Measurements from ENCODE around the gene ACE2.

Gene ACE2

DNA sequence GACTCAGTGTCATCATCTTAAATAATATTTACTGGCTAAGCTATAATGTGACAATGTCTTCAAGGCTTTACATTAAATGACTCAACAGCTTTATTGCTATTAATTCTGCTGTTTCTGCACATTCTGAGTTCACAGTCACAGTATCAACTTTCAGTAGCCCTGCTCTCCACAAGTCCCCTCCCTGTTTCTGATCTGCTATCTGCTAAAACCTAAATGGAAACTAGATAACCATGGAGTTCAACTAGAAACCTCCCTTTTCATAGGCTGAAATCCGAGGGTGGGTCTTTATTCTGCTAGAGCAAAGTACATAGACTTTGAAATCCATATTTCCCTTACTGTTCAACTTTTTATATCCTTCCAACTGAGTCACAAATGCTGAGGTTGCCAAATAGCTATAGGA is 5.4 kb upstream of the ACE2 start:
- TF ChIP-seq, protein P1, sequence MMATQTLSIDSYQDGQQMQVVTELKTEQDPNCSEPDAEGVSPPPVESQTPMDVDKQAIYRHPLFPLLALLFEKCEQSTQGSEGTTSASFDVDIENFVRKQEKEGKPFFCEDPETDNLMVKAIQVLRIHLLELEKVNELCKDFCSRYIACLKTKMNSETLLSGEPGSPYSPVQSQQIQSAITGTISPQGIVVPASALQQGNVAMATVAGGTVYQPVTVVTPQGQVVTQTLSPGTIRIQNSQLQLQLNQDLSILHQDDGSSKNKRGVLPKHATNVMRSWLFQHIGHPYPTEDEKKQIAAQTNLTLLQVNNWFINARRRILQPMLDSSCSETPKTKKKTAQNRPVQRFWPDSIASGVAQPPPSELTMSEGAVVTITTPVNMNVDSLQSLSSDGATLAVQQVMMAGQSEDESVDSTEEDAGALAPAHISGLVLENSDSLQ (IDR thresholded peaks at IDR 0.05) = 0 out of 2 replicates have a peak, but pooled peaks have one; percentile 52
- no peak for TF ChIP-seq ZNF384 (IDR thresholded peaks at IDR 0.05)
- ChIA-PET CTCF (interaction anchor here (0.7 kb wide), 1 partner anchor 10 kb away, joined by 3 read pairs; no protein-coding TSS in a partner anchor), POLR2A (no interaction called here)
- peak; percentile 21 for DNase-seq (ENCODE audit: extremely low spot score)

DNA sequence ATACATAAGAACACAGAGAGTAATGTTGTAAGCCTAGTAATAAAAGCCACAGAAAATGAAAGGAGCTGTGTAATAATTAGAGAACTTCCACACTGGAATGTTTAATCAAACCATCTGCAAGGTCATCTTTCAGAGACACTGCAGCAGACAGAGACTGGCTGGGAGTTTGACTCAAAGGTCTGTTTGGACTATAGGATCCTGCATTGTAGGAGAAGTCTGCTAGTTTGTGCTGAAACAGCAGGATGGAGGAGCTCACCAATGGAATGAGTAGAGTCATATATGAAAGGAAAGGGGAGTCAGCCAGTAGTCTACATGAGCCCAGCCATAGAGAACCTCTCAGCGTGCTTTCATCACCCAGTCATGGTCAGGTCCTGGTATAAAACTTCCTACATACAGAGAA is 4.5 kb upstream of the ACE2 start:
- ChIA-PET CTCF (interaction anchor here (0.7 kb wide), 1 partner anchor 37 kb away, joined by 4 read pairs; no protein-coding TSS in a partner anchor), POLR2A (no interaction called here)
- TF ChIP-seq CTBP1 (IDR thresholded peaks at IDR 0.05; ENCODE audit: borderline replicate concordance) = no peak
- no peak for TF ChIP-seq ELF4 (IDR thresholded peaks at IDR 0.05)
- TF ChIP-seq ARNT (IDR thresholded peaks at IDR 0.05) = no peak
- no peak for TF ChIP-seq L3MBTL2 (conservative IDR thresholded peaks at IDR 0.05)
- TF ChIP-seq NFRKB (IDR thresholded peaks at IDR 0.05) = no peak
- TF ChIP-seq HDGF (IDR thresholded peaks at IDR 0.05; ENCODE audit: borderline replicate concordance) = no peak
- TF ChIP-seq FOXM1 (IDR thresholded peaks at IDR 0.05; ENCODE audit: borderline replicate concordance) = no peak
- no peak for TF ChIP-seq SP1 (IDR thresholded peaks at IDR 0.05)
- TF ChIP-seq, protein P1 (IDR thresholded peaks at IDR 0.05) = no peak
- TF ChIP-seq ZNF384 (IDR thresholded peaks at IDR 0.05) = no peak
- TF ChIP-seq LEF1 (IDR thresholded peaks at IDR 0.05; ENCODE audit: borderline replicate concordance) = no peak
- TF ChIP-seq TARDBP (IDR thresholded peaks at IDR 0.05) = no peak
- no peak for TF ChIP-seq SUZ12 (IDR thresholded peaks at IDR 0.05)
- peak; percentile 11 for DNase-seq (ENCODE audit: extremely low spot score)

DNA sequence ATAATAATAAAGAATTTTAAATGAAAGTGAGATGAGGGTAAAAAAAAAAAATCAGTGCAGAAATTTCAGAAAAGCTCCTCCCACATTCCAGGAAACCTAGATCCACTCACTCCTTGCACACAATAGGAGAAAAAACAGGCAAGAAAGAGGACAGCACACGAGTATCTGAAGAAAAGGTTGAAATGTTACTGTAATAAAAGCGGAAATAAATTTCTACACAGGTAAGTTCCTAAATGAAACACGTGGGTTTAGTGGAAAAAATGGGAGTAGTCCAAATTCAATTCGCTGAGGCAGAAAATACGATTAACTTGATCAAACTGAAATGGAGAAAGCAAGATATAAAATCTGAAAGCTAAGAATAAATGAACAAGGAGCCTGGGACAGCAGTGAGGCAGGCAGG is 2.0 kb upstream of the ACE2 start:
- CTCF ChIA-PET = no interaction called here
- no peak for DNase-seq (ENCODE audit: extremely low spot score)

DNA sequence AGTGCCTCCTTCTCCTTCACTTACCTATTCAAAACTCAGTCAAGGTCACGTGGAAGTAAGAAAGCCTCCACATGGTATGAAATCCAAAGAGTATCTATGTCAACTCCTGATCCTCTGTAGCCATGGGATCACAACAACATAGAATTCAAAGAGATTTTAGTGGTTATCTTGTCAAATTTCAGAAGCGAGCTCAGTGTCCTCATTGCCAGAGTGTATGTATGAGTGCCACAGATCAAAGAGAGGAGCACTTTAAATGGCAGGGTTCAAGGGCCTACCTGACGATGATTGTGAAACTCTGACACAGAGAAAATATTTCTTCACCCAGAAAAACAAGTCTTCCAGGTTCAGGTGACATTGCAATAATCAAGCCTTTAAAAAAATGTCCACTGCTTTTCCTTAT is 1.2 kb upstream of the ACE2 start:
- no peak for DNase-seq (ENCODE audit: extremely low spot score)
- POLR2A ChIA-PET = no interaction called here
- no peak for TF ChIP-seq FOXK2 (IDR thresholded peaks at IDR 0.05)
- TF ChIP-seq, protein P1 (IDR thresholded peaks at IDR 0.05) = no peak
- TF ChIP-seq ZNF384 (IDR thresholded peaks at IDR 0.05) = no peak
- TF ChIP-seq FOXM1 (IDR thresholded peaks at IDR 0.05; ENCODE audit: borderline replicate concordance) = no peak
- no peak for TF ChIP-seq FOXA1 (IDR thresholded peaks at IDR 0.05)
- no peak for TF ChIP-seq LEF1 (IDR thresholded peaks at IDR 0.05; ENCODE audit: borderline replicate concordance)
- TF ChIP-seq HDGF (IDR thresholded peaks at IDR 0.05; ENCODE audit: borderline replicate concordance) = no peak
- TF ChIP-seq CTBP1 (IDR thresholded peaks at IDR 0.05; ENCODE audit: borderline replicate concordance) = no peak
- TF ChIP-seq TARDBP (IDR thresholded peaks at IDR 0.05) = no peak
- TF ChIP-seq ARNT (IDR thresholded peaks at IDR 0.05) = no peak
- TF ChIP-seq ELF4 (IDR thresholded peaks at IDR 0.05) = no peak
- no peak for TF ChIP-seq SUZ12 (IDR thresholded peaks at IDR 0.05)
- no peak for TF ChIP-seq SP1 (IDR thresholded peaks at IDR 0.05)
- no peak for TF ChIP-seq L3MBTL2 (conservative IDR thresholded peaks at IDR 0.05)
- CTCF ChIA-PET = no interaction called here

More for the DNA sequence above, 2.0 kb upstream of the ACE2 start:
- POLR2A ChIA-PET = no interaction called here
- TF ChIP-seq, protein P1 (IDR thresholded peaks at IDR 0.05) = no peak

DNA sequence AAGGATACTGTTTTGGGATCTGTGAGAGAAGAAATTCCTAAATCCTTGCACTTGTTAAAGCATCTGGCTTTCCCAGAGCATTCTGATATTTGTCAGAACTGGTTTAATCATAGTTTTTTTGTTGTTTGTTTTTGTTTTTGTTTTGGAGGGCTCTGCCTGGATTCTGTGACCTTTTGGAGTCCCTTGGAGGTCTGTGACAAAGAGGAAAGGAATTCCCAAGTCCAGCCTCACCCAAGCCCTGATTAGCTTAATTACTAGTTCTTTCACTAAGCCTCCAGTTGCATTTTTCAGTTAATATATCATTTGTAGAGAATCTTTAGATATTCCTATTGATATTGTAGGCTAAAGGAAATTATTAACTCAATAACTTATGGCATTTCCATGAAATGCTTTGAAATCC is 711 bp downstream of the ACE2 start:
- ChIA-PET POLR2A (no interaction called here), CTCF (interaction anchor here (1.0 kb wide), 1 partner anchor 35 kb away, joined by 3 read pairs; no protein-coding TSS in a partner anchor)
- TF ChIP-seq, protein P1 (IDR thresholded peaks at IDR 0.05) = no peak
- TF ChIP-seq FOXA1 (IDR thresholded peaks at IDR 0.05) (no peak), FOXM1 (IDR thresholded peaks at IDR 0.05; ENCODE audit: borderline replicate concordance) (no peak), SUZ12 (IDR thresholded peaks at IDR 0.05) (no peak), ZNF384 (IDR thresholded peaks at IDR 0.05) (no peak), L3MBTL2 (conservative IDR thresholded peaks at IDR 0.05) (no peak), HDGF (IDR thresholded peaks at IDR 0.05; ENCODE audit: borderline replicate concordance) (no peak), SP1 (IDR thresholded peaks at IDR 0.05) (no peak), LEF1 (IDR thresholded peaks at IDR 0.05; ENCODE audit: borderline replicate concordance) (no peak), BHLHE40 (IDR thresholded peaks at IDR 0.05; ENCODE audit: borderline replicate concordance) (no peak), ELF4 (IDR thresholded peaks at IDR 0.05) (no peak), NFRKB (IDR thresholded peaks at IDR 0.05) (no peak), TARDBP (IDR thresholded peaks at IDR 0.05) (no peak), FOXK2 (IDR thresholded peaks at IDR 0.05) (no peak), ARNT (IDR thresholded peaks at IDR 0.05) (no peak), CTBP1 (IDR thresholded peaks at IDR 0.05; ENCODE audit: borderline replicate concordance) (no peak)
- no peak for DNase-seq (ENCODE audit: extremely low spot score)

DNA sequence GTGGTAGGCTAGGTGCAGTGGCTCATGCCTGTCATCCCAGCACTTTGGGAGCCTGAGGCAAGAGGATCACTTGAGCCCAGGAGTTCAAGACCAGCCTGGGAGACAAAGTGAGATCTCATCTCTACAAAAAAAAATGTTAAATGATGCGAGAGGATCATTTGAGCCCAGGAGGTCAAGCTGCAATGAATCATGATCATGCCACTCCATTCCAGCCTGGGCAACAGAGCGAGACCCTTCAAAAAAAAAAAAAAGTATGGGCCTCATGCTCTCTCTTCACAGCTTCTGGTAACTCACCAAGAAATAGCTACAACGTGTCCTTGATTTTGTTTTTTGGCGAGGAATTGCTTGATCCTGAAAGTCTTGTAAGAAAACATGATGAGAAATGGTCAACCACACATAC is 1.3 kb downstream of the ACE2 start:
- DNase-seq (ENCODE audit: extremely low spot score) = no peak
- ChIA-PET CTCF (interaction anchor here (1.0 kb wide), 1 partner anchor 35 kb away, joined by 3 read pairs; no protein-coding TSS in a partner anchor), POLR2A (no interaction called here)
- TF ChIP-seq ELF4 (IDR thresholded peaks at IDR 0.05) = no peak
- TF ChIP-seq L3MBTL2 (conservative IDR thresholded peaks at IDR 0.05) = no peak
- TF ChIP-seq ZNF384 (IDR thresholded peaks at IDR 0.05) = no peak

Measured in HEK293T (cell line).